ENCODE data around the gene RGL2.

DNA sequence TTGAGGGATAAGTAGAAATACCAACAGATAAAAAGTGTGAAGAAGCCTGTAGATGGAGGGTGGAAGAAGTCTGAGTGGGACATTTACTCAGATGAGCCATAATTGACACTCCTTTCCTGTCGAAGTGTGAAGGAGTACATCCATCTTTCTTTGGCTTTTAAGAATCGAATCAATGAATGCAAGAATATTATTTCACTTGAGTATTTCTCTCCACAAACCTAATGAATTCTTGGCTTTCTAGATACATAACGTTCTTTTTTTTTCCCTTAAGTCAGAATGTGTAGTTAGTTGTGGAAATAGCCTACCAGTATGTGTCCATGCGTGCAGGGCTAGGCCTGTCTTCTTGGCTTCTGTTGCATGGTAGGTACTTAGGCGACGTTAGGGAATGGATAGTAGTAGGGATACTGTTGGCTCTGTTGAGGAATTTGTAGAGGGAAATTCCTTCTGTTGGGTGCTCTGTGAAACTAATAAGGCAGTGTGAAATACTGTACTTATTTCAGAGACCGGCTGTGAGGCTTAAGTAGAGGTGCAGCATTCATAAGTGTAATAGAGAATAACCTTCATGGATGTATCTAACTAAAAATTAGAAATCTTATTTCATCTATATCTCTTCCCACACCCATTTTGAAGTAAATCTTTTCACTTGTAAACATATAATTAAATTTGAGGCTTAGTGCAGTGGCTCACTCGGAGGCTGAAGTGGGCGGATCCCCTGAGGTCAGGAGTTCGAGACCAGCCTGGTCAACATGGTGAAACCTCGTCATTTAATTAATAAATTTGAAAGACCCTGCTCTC is 25.4 kb downstream of the RGL2 start:
- TF ChIP-seq, protein P1, sequence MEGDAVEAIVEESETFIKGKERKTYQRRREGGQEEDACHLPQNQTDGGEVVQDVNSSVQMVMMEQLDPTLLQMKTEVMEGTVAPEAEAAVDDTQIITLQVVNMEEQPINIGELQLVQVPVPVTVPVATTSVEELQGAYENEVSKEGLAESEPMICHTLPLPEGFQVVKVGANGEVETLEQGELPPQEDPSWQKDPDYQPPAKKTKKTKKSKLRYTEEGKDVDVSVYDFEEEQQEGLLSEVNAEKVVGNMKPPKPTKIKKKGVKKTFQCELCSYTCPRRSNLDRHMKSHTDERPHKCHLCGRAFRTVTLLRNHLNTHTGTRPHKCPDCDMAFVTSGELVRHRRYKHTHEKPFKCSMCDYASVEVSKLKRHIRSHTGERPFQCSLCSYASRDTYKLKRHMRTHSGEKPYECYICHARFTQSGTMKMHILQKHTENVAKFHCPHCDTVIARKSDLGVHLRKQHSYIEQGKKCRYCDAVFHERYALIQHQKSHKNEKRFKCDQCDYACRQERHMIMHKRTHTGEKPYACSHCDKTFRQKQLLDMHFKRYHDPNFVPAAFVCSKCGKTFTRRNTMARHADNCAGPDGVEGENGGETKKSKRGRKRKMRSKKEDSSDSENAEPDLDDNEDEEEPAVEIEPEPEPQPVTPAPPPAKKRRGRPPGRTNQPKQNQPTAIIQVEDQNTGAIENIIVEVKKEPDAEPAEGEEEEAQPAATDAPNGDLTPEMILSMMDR (IDR thresholded peaks at IDR 0.05) = no peak
- no peak for TF ChIP-seq POLR2A (IDR thresholded peaks at IDR 0.05)

Measured in lower leg skin (tissue), 3 donors.